Frontal cortex (tissue), 4 donors: Measurements from ENCODE around the gene UTS2R. TPM values are rescaled to one million over a fixed set of nuclear protein-coding genes. Genes with fewer than 3 reads are reported as not detected.
"Not testable (repeated sequence)": the region's sequence is repeated elsewhere in the genome, so short reads cannot be mapped to it uniquely, and the experiment has no call there.

Experiments
- DNase-seq, 2 donors: peaks; one replicate each; pipeline ENCODE4 v3.0.0; 2012; ENCODE audit warnings: low spot score in 2 of 2
- FAIRE-seq: peaks from 2 replicates; lab custom pipeline; 2012; peaks lifted over from hg19 to GRCh38; lab: Jason Lieb, UNC
- total RNA-seq: library from RNA; depleted of rRNA; stranded (reverse); fragments of >200 nt; gene quantifications from one replicate; pipeline ENCODE4 v1.2.3, GENCODE V29; 2014
- donor health status: control.
- donor health status: control.
- donor health status: control.

The UTS2R gene
- total RNA-seq, 1 donor from 2014 or later = not detected

DNA sequence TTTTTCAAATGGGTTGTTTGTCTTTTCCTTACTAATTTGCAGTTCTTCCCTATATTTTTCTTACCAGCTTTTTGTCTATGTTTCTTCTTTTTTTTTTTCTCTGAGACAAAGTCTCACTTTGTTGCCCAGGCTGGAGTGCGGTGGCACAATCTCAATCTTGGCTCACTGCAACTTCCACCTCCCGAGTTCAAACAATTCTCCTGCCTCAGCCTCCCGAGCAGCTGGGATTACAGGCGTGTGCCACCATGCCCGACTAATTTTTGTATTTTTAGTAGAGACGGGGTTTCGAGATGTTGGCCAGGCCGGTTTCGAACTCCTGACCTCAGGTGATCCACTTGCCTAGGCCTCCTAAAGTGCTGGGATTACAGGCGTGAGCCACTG, 1.5 kb downstream of the UTS2R start:
- not testable (repeated sequence) for DNase-seq, FAIRE-seq

DNA sequence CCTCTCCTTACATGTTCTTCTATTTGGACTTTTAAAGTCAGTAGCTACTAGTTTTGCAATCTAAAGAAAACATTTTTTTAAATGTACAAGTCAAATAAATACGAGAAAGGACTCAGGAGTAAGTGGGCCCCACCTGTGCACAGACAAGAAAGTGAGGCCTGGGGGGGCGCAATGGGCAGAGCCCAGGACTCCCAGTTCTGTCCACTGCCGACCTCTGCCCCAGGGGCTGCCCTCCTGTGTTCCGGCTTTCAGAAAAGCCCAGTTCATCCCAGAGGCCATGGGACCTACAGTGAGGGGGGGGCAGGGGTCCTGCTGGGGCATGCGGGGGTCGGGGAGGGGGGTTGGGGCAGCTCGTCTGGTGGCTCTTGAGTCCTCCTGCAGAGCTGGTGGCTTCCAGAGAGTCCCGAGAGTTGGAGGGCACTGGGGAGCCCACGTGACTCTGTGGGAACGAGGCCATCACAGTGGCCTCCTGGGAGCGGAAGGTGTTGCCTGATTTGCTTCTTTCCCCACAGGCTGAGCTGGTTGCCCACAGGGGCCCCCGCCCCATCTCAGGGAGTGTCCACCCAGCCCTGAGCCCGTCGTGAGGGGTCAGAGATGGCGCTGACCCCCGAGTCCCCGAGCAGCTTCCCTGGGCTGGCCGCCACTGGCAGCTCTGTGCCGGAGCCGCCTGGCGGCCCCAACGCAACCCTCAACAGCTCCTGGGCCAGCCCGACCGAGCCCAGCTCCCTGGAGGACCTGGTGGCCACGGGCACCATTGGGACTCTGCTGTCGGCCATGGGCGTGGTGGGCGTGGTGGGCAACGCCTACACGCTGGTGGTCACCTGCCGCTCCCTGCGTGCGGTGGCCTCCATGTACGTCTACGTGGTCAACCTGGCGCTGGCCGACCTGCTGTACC, 2.4 kb downstream of the UTS2R start:
- no peak for FAIRE-seq
- DNase-seq = no peak

DNA sequence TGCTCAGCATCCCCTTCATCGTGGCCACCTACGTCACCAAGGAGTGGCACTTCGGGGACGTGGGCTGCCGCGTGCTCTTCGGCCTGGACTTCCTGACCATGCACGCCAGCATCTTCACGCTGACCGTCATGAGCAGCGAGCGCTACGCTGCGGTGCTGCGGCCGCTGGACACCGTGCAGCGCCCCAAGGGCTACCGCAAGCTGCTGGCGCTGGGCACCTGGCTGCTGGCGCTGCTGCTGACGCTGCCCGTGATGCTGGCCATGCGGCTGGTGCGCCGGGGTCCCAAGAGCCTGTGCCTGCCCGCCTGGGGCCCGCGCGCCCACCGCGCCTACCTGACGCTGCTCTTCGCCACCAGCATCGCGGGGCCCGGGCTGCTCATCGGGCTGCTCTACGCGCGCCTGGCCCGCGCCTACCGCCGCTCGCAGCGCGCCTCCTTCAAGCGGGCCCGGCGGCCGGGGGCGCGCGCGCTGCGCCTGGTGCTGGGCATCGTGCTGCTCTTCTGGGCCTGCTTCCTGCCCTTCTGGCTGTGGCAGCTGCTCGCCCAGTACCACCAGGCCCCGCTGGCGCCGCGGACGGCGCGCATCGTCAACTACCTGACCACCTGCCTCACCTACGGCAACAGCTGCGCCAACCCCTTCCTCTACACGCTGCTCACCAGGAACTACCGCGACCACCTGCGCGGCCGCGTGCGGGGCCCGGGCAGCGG, 3.2 kb downstream of the UTS2R start:
- no peak for FAIRE-seq

GRCh38 chr17:82375359-82376041, 3.9 kb downstream of the UTS2R start:
- DNase-seq = peak in 1 of 2 donors; percentile 38
- no peak for FAIRE-seq

More for the DNA sequence above, 3.2 kb downstream of the UTS2R start:
- no peak for DNase-seq

DNA sequence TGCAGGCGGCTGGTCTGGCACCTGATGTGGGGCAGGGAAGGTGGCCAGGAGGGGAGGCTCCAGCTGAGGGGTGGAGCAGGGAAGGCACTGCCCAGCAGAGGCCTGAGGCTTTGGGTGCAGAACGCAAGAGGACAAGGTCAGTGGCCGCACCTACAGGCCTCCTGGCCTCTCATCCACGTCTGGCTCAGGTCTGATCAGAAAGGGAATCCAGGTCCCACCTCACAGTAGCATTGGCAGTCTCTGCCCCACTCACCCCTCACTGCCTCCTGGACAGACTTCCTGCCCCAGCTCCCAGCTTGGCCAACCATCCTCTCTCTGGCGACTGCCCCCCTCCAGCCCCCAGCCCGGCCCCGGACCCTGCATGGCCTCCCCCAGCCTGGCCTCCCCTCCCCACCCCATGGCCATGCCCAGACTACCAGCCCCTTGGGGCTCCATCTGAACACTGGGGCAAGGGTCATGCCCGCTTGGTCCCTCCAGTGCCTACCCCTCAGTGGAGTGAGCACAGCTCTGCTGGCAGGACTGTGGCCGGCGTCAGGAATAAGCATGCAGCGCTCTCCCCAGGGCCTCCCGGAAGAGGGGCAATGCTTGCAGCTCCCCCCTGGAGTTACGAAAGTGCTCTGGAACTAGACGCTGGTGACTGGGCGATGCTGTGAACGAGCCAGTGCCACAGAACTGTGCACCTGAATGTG, 4.6 kb downstream of the UTS2R start:
- DNase-seq (no peak), FAIRE-seq (no peak)

DNA sequence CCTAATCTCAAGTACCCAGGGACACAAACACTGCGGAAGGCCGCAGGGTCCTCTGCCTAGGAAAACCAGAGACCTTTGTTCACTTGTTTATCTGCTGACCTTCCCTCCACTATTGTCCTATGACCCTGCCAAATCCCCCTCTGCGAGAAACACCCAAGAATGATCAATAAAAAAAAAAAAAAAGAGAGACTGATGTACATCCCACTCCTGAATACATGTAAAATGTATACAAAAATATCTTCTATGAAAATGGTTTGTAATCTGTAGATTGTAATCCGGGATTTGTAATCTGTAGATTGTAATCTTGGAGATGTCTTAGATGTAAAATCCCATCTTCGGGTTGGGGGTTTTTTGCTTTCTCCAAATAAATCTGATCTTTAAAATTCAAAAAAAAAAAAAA, 5.7 kb downstream of the UTS2R start:
- FAIRE-seq, DNase-seq: not testable (repeated sequence)

DNA sequence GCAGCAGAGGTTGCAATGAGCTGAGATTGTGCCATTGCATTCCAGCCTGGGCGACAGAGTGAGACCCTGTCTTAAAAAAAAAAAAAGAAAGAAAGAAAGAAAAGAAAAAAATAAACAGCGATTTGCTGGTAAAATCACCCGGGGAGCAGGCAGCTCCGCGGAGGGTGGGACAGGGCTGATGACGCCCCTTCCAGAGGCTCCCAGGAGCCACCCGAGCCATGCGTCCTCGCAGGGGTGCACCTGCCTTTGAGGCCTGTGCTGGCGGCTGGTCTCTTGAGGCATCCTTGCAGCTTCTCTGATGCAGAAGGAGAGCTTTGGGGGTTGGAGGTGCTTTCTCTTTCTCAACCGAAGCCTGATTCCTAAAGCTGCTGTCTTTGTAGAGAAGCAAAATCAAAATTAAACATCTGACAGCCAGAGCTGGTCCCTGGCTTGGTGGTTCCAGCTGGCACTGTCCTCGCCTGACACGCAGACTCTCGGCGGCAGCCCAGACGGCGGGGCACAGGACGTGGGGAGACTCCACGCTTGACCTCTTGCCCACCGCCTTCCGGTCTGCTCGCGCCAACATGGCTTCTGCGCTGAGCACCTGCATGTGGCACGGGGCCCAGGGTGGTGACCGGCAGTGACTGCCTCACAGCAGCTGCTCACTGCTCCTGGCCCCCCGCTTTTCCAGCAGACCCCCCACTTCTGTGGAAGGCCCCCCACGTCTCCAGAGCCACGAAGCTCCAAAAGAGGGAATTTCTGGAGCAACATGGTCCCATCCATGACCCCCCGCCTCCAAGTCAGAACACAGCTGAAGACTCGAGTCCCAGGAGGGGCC, 6.6 kb downstream of the UTS2R start:
- no peak for DNase-seq
- FAIRE-seq = no peak

GRCh38 chr17:82378741-82379021, 7.1 kb downstream of the UTS2R start:
- FAIRE-seq (no peak), DNase-seq (peak in 1 of 2 donors; percentile 28)

DNA sequence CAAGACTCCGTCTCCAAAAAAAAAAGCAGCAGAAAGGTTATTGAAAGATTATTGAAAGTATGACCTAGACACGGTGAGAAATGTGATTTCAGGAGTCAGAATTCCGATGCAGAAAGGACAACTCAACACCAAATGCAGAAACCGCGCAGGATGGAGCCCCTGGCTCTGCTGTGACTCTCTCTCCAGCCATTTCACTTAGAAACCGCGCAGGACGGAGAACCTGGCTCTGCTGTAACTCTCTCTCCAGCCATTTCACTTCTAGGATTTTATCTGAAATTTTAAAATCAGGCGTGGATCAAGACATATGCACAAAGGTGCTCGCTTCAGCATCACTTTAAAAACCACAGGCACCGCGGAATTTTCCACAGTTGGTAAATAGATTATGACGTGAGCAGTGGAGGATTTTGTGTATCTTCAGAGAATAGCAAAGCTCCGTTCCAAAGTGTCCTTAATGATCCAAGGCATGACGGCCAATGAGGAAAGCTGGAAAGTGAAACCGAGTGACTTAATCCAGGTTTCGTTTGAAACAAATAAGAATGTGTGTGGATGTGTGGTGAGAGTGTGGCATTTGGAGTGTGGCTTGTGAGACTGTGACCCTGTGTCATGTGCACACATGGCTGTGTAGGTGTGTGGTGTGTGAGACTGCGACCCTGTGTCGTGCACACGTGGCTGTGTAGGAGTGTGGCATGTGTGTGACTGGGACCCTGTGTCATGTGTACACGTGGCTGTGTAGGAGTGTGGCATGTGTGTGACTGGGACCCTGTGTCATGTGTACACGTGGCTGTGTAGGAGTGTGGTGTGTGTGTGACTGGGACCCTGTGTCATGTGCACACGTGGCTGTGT, 9.5 kb downstream of the UTS2R start:
- DNase-seq = no peak
- no peak for FAIRE-seq

GRCh38 chr17:82381703-82382009, 10.1 kb downstream of the UTS2R start:
- FAIRE-seq, DNase-seq: not testable (repeated sequence)

DNA sequence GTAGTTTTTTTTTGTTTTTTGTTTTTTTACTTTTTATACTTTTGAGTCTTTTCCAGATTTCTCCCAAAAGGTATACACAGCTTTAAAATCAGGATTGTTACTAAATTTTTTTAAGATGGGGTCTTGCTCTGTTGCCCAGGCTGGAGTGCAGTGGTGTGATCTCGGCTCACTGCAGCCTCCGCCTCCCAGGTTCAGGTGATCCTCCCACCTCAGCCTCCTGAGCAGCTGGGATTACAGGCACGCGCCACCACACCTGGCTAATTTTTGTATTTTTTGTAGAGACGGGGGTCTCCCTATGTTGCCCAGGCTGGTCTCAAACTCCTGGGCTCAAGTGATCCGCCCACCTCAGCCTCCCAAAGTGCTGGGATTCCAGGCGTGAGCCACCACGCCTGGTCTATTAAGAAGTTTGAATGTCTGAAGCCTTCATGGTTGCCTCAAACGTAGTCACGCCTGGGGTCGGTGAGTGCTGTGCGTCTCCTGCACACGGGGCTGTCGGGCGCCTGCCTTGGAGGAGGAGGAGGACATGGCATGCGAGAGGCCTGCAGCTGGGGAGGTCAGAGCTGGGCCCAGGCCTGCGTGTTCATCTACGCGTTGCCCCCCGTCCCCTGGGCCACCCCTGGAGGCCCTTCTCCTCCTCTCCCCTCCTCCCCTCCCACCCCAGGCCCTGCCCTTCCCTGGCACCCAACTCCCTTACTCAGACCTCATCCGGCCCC, 10.8 kb downstream of the UTS2R start:
- not testable (repeated sequence) for FAIRE-seq, DNase-seq

DNA sequence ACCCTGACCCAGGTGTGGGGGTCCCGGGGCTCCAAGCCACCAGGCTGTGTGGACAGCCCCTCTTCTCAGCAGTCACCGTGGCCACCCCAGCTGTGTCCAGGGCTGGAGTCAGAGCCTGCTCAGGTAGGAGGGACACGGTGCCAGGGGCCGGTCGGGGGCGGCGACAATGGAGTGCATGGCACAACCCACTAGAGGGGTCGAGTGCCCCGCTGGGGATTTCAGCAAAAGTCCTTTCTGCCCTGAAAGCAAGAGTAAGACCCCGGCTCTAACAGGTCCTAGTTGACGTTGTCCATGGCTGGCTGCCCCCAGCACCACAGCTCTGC, 11.3 kb downstream of the UTS2R start:
- DNase-seq (no peak), FAIRE-seq (no peak)

DNA sequence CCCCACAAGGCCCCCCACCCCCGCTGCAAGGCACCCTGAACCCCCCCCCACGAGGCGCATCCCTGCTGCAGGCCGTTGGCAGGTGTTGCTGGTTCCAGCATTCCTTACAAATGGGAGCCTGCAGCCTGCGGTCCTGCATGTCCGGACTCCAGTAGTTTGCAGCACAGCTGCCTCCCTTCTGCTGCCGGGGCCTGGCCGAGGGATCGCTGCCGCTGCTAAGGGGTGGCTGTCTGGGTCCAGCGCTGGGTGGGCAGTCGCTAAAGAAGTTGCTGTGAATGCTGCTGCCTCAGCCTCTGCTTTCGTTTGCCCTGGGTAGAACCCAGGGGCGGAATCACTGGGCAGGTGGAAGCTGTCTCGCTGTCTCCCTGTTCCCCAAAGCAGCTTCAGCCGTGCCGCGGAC, 11.8 kb downstream of the UTS2R start:
- FAIRE-seq (no peak), DNase-seq (no peak)

- no peak for DNase-seq
Measured at GRCh38 chr17:82384051-82384729, 12.6 kb downstream of the UTS2R start.

GRCh38 chr17:82384730-82385481, 13.3 kb downstream of the UTS2R start:
- peak in 1 of 2 donors; percentile 52 for DNase-seq
- no peak for FAIRE-seq

More at GRCh38 chr17:82384051-82384729, 12.6 kb downstream of the UTS2R start:
- FAIRE-seq = no peak

DNA sequence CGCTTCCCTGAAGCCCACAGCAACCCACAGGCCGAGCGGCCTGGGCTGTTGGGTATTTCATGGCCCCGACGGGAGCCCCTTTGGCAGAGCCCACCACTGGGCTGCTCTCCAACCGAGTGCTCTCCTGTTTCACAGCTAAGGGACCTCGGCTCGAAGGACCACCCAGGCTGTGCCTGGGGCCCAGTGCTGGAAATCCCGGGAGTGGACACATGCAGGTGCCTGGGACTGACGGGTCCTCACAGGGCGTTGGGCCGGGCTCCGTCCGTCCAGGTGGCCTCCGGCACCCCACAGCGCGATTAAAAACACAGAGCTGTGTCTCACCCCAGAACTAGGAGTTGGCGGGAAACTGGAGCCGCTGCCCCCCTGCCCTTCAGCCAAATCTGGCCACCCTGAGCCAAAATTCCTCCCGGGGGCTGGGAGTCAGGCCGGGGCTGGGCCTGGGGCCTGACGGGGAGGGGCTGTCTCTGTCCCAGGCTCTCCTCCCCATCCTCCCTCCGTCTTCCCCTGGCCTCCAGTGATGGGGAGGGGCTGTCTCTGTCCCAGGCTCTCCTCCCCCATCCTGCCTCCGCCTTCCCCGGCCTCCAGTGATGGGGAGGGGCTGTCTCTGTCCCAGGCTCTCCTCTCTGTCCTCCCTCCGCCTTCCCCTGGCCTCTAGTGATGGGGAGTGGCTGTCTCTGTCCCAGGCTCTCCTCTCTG, 14.1 kb downstream of the UTS2R start:
- DNase-seq (no peak), FAIRE-seq (no peak)
